Sigmoid colon (tissue), 7 donors: ENCODE measurements around the gene PRAC1. TPM values are rescaled to one million over a fixed set of nuclear protein-coding genes. Genes with fewer than 3 reads are reported as not detected.

Experiments
- DNase-seq: peaks from one replicate; pipeline ENCODE4 v3.0.0-alpha.2; 2019
- H3K27ac ChIP-seq, 4 donors: fragments of 200-600 bp; sonication (generic); one replicate each; pipeline ENCODE4 v1.5.1; 2016 to 2019; ENCODE audit warnings: mild to moderate bottlenecking in 1 of 4
- H3K27me3 ChIP-seq, 3 donors: fragments of 200-600 bp; sonication (generic); one replicate each; pipeline ENCODE4 v1.5.1; 2019; ENCODE audit warnings: mild to moderate bottlenecking in 1 of 3
- H3K36me3 ChIP-seq, 4 donors: fragments of 200-600 bp; sonication (generic); one replicate each; pipeline ENCODE4 v1.5.1; 2016 to 2019
- H3K4me1 ChIP-seq, 4 donors: fragments of 200-600 bp; sonication (generic); one replicate each; pipeline ENCODE4 v1.5.1; 2017 to 2019
- H3K4me3 ChIP-seq, 4 donors: fragments of 200-600 bp; sonication (generic); one replicate each; pipeline ENCODE4 v1.5.1; 2017 to 2019; ENCODE audit warnings: mild to moderate bottlenecking in 2 of 4, moderate library complexity in 1 of 4
- H3K9me3 ChIP-seq, 4 donors: fragments of 200-600 bp in 3 of 4; sonication (generic) in 3 of 4; one replicate each; pipeline versions ENCODE4 v1.5.1 to v1.6.1; 2013 to 2019
- CTCF ChIP-seq, 4 experiments: fragments of 450-650 bp in 3 of 4; fragments of 200-600 bp in 1 of 4; IDR thresholded peaks; one replicate each; pipeline ENCODE4 v1.5.1; 2016 to 2019; ENCODE audit warnings: antibody characterized with exemption in 4 of 4, mild to moderate bottlenecking in 3 of 4, moderate library complexity in 2 of 4
- EP300 ChIP-seq, 4 donors: sonication (generic); formaldehyde crosslinking; IDR thresholded peaks; one replicate each; pipeline ENCODE4 v1.6.1; 2017; ENCODE audit warnings: antibody characterized with exemption in 4 of 4
- POLR2A ChIP-seq, 2 donors: fragments of 450-650 bp; IDR thresholded peaks; one replicate each; pipeline ENCODE4 v1.6.1; 2016; ENCODE audit warnings: antibody characterized with exemption in 2 of 2, mild to moderate bottlenecking in 2 of 2, moderate library complexity in 2 of 2
- POLR2AphosphoS5 ChIP-seq, 4 donors: sonication (generic); formaldehyde crosslinking; IDR thresholded peaks; one replicate each; pipeline ENCODE4 v1.6.1; 2017; ENCODE audit warnings: antibody characterized with exemption in 4 of 4
- WGBS, 2 donors: extraction: QIAGEN DNeasy Blood & Tissue Kit; methylation state at CpG; one replicate each; pipeline ENCODE4 v1.1.7; 2013; 5-methylcytosine and 5-hydroxymethylcytosine counted together
- intact Hi-C: fragments of 100-400 bp; cut with DNase I; formaldehyde crosslinking; loops from one replicate; pipeline ENCODE4 v1.15.1; 2023
- polyA plus RNA-seq, 3 donors: library from polyadenylated mRNA; stranded (reverse); fragments of 200-250 nt; gene quantifications; one replicate each; pipeline ENCODE4 v1.2.3, GENCODE V29; 2013
- total RNA-seq, 4 donors: library from RNA; depleted of rRNA; stranded (reverse); fragments of >200 nt; gene quantifications; one replicate each; pipeline ENCODE4 v1.1.0, GENCODE V29; 2016
- donor health status: healthy with polysubstance abuse.
- donor health status: Bipolar disorder and iron deficiency.
- donor health status: healthy.

Gene PRAC1
- total and polyA plus RNA-seq, 7 donors, result 9.1 to 572 (median 388) TPM; not detected in 2

GRCh38 chr17:48749621-48750553 is 27.6 kb upstream of the PRAC1 start:
- H3K27me3 ChIP-seq, result peaks cover 87 to 100% (median 99%) of the 10 kb centered on the region in 3 donors

GRCh38 chr17:48748718-48749566 is 26.6 kb upstream of the PRAC1 start:
- Histone ChIP-seq H3K27me3 (peaks cover 81 to 100% (median 99%) of the 10 kb centered on the region in 3 donors), H3K4me1 (peaks cover 0 to 22% (median 12%) of the 10 kb centered on the region in 4 donors), H3K27ac (no peak overlapping the region), H3K9me3 (no peaks in the 10 kb centered on the region), H3K4me3 (no peak overlapping the region), H3K36me3 (no peaks in the 10 kb centered on the region)
- intact Hi-C loops, result loop anchor here (2.0 kb wide), 1 partner anchor 30 kb away; no protein-coding TSS in a partner anchor
- TF ChIP-seq CTCF (IDR thresholded peaks at IDR 0.05) (no peak), POLR2AphosphoS5 (IDR thresholded peaks at IDR 0.05) (peak in 2 of 4 donors; percentile 23 to 57)
- 39 to 41% methylated on average over 16 of the region's 16 CpGs for WGBS, 2 donors
- DNase-seq, result no peak

More at GRCh38 chr17:48749621-48750553, 27.6 kb upstream of the PRAC1 start:
- no peak overlapping the region for H3K4me3 ChIP-seq
- no peaks in the 10 kb centered on the region for H3K9me3 ChIP-seq
- no peak for DNase-seq
- peaks cover 0 to 32% (median 21%) of the 10 kb centered on the region in 4 donors for H3K4me1 ChIP-seq
- intact Hi-C loops, result loop anchor here (2.0 kb wide), 1 partner anchor 31 kb away; no protein-coding TSS in a partner anchor
- H3K27ac ChIP-seq, result no peak overlapping the region
- H3K36me3 ChIP-seq, result no peaks in the 10 kb centered on the region
- TF ChIP-seq EP300 (IDR thresholded peaks at IDR 0.05) (no peak), CTCF (IDR thresholded peaks at IDR 0.05) (no peak), POLR2A (IDR thresholded peaks at IDR 0.05) (no peak), POLR2AphosphoS5 (IDR thresholded peaks at IDR 0.05) (no peak)
- WGBS, 2 donors, result 30 to 47% methylated on average over 32 of the region's 32 CpGs

- Histone ChIP-seq H3K27ac (no peak overlapping the region), H3K4me3 (no peak overlapping the region), H3K27me3 (peaks cover 76 to 100% (median 99%) of the 10 kb centered on the region in 3 donors), H3K9me3 (no peaks in the 10 kb centered on the region), H3K4me1 (peaks cover 0 to 10% (median 3%) of the 10 kb centered on the region in 4 donors), H3K36me3 (no peaks in the 10 kb centered on the region)
- intact Hi-C loops, result loop anchor here (2.0 kb wide), 1 partner anchor 29 kb away; no protein-coding TSS in a partner anchor
- TF ChIP-seq CTCF (IDR thresholded peaks at IDR 0.05) (no peak), EP300 (IDR thresholded peaks at IDR 0.05) (no peak), POLR2A (IDR thresholded peaks at IDR 0.05) (no peak), POLR2AphosphoS5 (IDR thresholded peaks at IDR 0.05) (no peak)
- WGBS, 2 donors, result 20 to 30% methylated on average over 53 of the region's 53 CpGs
- DNase-seq, result no peak
These were observed 25.4 kb upstream of the PRAC1 start for GRCh38 chr17:48747445-48748363.

- Histone ChIP-seq H3K36me3 (no peaks in the 10 kb centered on the region), H3K4me1 (peaks cover 0 to 7% (median 1%) of the 10 kb centered on the region in 4 donors), H3K27ac (no peak overlapping the region), H3K27me3 (peaks cover 76 to 100% (median 97%) of the 10 kb centered on the region in 3 donors), H3K9me3 (no peaks in the 10 kb centered on the region), H3K4me3 (no peak overlapping the region)
- TF ChIP-seq CTCF (IDR thresholded peaks at IDR 0.05), result no peak
- no peak for TF ChIP-seq POLR2AphosphoS5 (IDR thresholded peaks at IDR 0.05)
- no peak for TF ChIP-seq POLR2A (IDR thresholded peaks at IDR 0.05)
- no peak for TF ChIP-seq EP300 (IDR thresholded peaks at IDR 0.05)
- WGBS, 2 donors, result 15 to 22% methylated on average over 21 of the region's 21 CpGs
- no peak for DNase-seq
- intact Hi-C loops, result no loop called here
These were observed 24.7 kb upstream of the PRAC1 start for GRCh38 chr17:48746916-48747444.
